WTC11 (cell line): ENCODE results near the gene COPB1. TPM values are rescaled to one million over a fixed set of nuclear protein-coding genes. Genes with fewer than 3 reads are reported as not detected.

Experiments used
- ATF1 ChIP-seq: sonication (generic); formaldehyde crosslinking; IDR thresholded peaks from 2 replicates; pipeline ENCODE4 v1.8.1; 2023; ENCODE audit warnings: mild to moderate bottlenecking, moderate library complexity, missing genetic modification reagents
- CDX4 ChIP-seq: fragments of 250-450 bp; sonication (Bioruptor Pico); IDR thresholded peaks from 2 replicates; pipeline ENCODE4 v1.9.0; 2021; ENCODE audit warnings: moderate library complexity, mild to moderate bottlenecking, inconsistent platforms, borderline replicate concordance
- CREB1 ChIP-seq: sonication (generic); formaldehyde crosslinking; IDR thresholded peaks from 2 replicates; pipeline ENCODE4 v1.8.0; 2023; ENCODE audit warnings: mild to moderate bottlenecking, missing genetic modification reagents
- ELF4 ChIP-seq: sonication (generic); formaldehyde crosslinking; IDR thresholded peaks from 2 replicates; pipeline ENCODE4 v1.8.1; 2022; ENCODE audit warnings: low read depth, mild to moderate bottlenecking, moderate library complexity, missing genetic modification reagents
- EMX1 ChIP-seq: fragments of 250-450 bp; sonication (Bioruptor Pico); IDR thresholded peaks from 2 replicates; pipeline ENCODE4 v1.8.0; 2021; ENCODE audit warnings: mild to moderate bottlenecking
- FOXJ3 ChIP-seq: sonication (generic); formaldehyde crosslinking; IDR thresholded peaks from 2 replicates; pipeline ENCODE4 v1.9.0; 2021; ENCODE audit warnings: missing genetic modification reagents, mild to moderate bottlenecking, borderline replicate concordance
- FOXK1 ChIP-seq: sonication (generic); formaldehyde crosslinking; IDR thresholded peaks from 2 replicates; pipeline ENCODE4 v1.8.0; 2022; ENCODE audit warnings: mild to moderate bottlenecking, moderate library complexity, missing genetic modification reagents
- GABPB1 ChIP-seq: sonication (generic); formaldehyde crosslinking; IDR thresholded peaks from 2 replicates; pipeline ENCODE4 v1.8.1; 2023; ENCODE audit warnings: mild to moderate bottlenecking, missing genetic modification reagents
- HMGA2 ChIP-seq: fragments of 250-450 bp; sonication (Bioruptor Pico); IDR thresholded peaks from 2 replicates; pipeline ENCODE4 v1.4.0; 2021; ENCODE audit warnings: mild to moderate bottlenecking, moderate library complexity
- MAX ChIP-seq: sonication (generic); formaldehyde crosslinking; IDR thresholded peaks from 2 replicates; pipeline ENCODE4 v1.8.0; 2022; ENCODE audit warnings: mild to moderate bottlenecking, missing genetic modification reagents
- MXD4 ChIP-seq: fragments of 250-450 bp; sonication (Bioruptor Pico); IDR thresholded peaks from 2 replicates; pipeline ENCODE4 v1.8.0; 2021; ENCODE audit warnings: mild to moderate bottlenecking, moderate library complexity, borderline replicate concordance
- MYBL2 ChIP-seq: sonication (generic); formaldehyde crosslinking; IDR thresholded peaks from 2 replicates; pipeline ENCODE4 v1.8.1; 2023; ENCODE audit warnings: mild to moderate bottlenecking, moderate library complexity, missing genetic modification reagents
- NFE2L1 ChIP-seq: sonication (generic); formaldehyde crosslinking; IDR thresholded peaks from 2 replicates; pipeline ENCODE4 v1.8.1; 2023; ENCODE audit warnings: missing genetic modification reagents
- NFYB ChIP-seq: sonication (generic); formaldehyde crosslinking; conservative IDR thresholded peaks from 2 replicates; pipeline ENCODE4 v1.8.0; 2022; ENCODE audit warnings: low read depth, missing genetic modification reagents
- NR1H2 ChIP-seq: sonication (generic); formaldehyde crosslinking; IDR thresholded peaks from 2 replicates; pipeline ENCODE4 v1.9.0; 2021; ENCODE audit warnings: mild to moderate bottlenecking, moderate library complexity, missing genetic modification reagents
- OVOL2 ChIP-seq: fragments of 250-450 bp; sonication (Bioruptor Pico); IDR thresholded peaks from 2 replicates; pipeline ENCODE4 v1.9.0; 2021; ENCODE audit warnings: mild to moderate bottlenecking, borderline replicate concordance
- RORB ChIP-seq: fragments of 250-450 bp; sonication (Bioruptor Pico); IDR thresholded peaks from 2 replicates; pipeline ENCODE4 v1.9.0; 2021; ENCODE audit warnings: mild to moderate bottlenecking
- SP1 ChIP-seq: sonication (generic); formaldehyde crosslinking; conservative IDR thresholded peaks from 2 replicates; pipeline ENCODE4 v1.8.1; 2022; ENCODE audit warnings: missing genetic modification reagents
- TP53 ChIP-seq: sonication (generic); formaldehyde crosslinking; IDR thresholded peaks from 2 replicates; pipeline ENCODE4 v1.8.1; 2023; ENCODE audit warnings: mild to moderate bottlenecking, missing genetic modification reagents
- ZNF121 ChIP-seq: sonication (generic); formaldehyde crosslinking; IDR thresholded peaks from 2 replicates; pipeline ENCODE4 v1.8.0; 2023; ENCODE audit warnings: missing genetic modification reagents
- ZNF263 ChIP-seq: sonication (generic); formaldehyde crosslinking; IDR thresholded peaks from 2 replicates; pipeline ENCODE4 v1.8.1; 2022; ENCODE audit warnings: low read depth, mild to moderate bottlenecking, moderate library complexity, missing genetic modification reagents
- ZNF423 ChIP-seq: fragments of 250-450 bp; sonication (Bioruptor Pico); IDR thresholded peaks from 2 replicates; pipeline ENCODE4 v2.1.2; 2022; ENCODE audit warnings: mild to moderate bottlenecking, moderate library complexity
- total RNA-seq: library from RNA; stranded (reverse); gene quantifications from 3 replicates; pipeline ENCODE4 v1.2.3, GENCODE V29; 2021
- TF ChIP-seq, protein P1 (sequence below): sonication (generic); formaldehyde crosslinking; conservative IDR thresholded peaks from 2 replicates; pipeline ENCODE4 v1.8.1; 2023; ENCODE audit warnings: mild to moderate bottlenecking, low read depth, missing genetic modification reagents, moderate library complexity
- TF ChIP-seq, protein P2 (sequence below): fragments of 250-450 bp; sonication (Bioruptor Pico); IDR thresholded peaks from 2 replicates; pipeline ENCODE4 v1.9.0; 2021; ENCODE audit warnings: mild to moderate bottlenecking, borderline replicate concordance
- TF ChIP-seq, protein P3 (sequence below): sonication (generic); formaldehyde crosslinking; IDR thresholded peaks from 2 replicates; pipeline ENCODE4 v1.8.1; 2023; ENCODE audit warnings: mild to moderate bottlenecking, moderate library complexity, missing genetic modification reagents
- TF ChIP-seq, protein P4 (sequence below): sonication (generic); formaldehyde crosslinking; IDR thresholded peaks from 2 replicates; pipeline ENCODE4 v1.8.0; 2023; ENCODE audit warnings: missing genetic modification reagents
- TF ChIP-seq, protein P5 (sequence below): sonication (generic); formaldehyde crosslinking; IDR thresholded peaks from 2 replicates; pipeline ENCODE4 v1.8.1; 2023; ENCODE audit warnings: mild to moderate bottlenecking, missing genetic modification reagents

The COPB1 gene
- total RNA-seq, 1 experiment from 2014 or later = 76.3 TPM

DNA sequence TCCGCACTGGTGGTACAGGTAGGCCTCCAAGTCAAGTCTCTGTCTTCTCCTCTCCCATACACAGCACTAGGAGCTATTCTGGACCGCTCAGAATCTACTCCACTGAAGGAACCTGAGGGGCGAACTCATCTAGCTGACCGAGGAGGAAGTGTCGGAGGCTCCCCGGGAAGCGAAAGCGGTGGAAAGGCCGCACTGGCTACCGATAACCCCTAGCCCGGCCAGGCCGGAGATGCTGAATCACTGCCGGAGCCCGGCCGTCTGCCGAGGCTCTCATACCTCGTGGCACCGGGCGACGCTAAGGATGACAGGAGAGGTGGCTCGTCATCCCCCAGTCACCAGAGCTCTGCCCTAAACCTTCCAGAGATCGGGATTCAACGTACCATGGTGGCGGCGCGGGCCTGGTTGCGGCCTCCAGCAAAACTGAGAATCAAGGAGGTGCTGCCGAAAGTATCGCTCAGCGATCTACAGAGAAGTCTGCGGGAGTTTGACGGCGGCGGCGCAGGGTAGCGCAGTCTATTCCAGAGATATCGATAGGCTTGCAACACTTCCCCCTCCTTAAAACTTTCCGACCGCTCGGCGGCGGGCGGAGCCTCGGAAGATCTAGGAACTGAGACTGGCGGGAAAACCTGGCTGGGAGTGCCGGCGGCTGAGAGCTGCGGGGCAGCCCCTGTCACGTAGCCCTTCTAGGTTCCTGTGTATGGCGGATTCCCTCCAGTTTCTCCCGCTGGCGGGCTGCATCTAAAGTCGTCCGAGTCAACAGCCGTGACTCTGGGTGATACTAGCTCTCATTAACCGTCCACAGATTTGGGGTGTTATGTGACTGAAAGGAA lies 20.5 kb upstream of the COPB1 start, which contains the start of gene PSMA1 (continued):
- TF ChIP-seq EMX1 (CRISPR knock-in tag) = no peak
- TF ChIP-seq NFE2L1 = peak; percentile 87
- no peak for TF ChIP-seq OVOL2 (CRISPR knock-in tag)
- TF ChIP-seq, protein P1, sequence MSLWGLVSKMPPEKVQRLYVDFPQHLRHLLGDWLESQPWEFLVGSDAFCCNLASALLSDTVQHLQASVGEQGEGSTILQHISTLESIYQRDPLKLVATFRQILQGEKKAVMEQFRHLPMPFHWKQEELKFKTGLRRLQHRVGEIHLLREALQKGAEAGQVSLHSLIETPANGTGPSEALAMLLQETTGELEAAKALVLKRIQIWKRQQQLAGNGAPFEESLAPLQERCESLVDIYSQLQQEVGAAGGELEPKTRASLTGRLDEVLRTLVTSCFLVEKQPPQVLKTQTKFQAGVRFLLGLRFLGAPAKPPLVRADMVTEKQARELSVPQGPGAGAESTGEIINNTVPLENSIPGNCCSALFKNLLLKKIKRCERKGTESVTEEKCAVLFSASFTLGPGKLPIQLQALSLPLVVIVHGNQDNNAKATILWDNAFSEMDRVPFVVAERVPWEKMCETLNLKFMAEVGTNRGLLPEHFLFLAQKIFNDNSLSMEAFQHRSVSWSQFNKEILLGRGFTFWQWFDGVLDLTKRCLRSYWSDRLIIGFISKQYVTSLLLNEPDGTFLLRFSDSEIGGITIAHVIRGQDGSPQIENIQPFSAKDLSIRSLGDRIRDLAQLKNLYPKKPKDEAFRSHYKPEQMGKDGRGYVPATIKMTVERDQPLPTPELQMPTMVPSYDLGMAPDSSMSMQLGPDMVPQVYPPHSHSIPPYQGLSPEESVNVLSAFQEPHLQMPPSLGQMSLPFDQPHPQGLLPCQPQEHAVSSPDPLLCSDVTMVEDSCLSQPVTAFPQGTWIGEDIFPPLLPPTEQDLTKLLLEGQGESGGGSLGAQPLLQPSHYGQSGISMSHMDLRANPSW = no peak
- no peak for TF ChIP-seq ZNF121 (CRISPR knock-in tag)
- TF ChIP-seq FOXJ3 (CRISPR knock-in tag) = no peak
- TF ChIP-seq FOXK1 (CRISPR knock-in tag) = peak; percentile 72; the same call in 1 of the 2 replicates
- TF ChIP-seq, protein P2, sequence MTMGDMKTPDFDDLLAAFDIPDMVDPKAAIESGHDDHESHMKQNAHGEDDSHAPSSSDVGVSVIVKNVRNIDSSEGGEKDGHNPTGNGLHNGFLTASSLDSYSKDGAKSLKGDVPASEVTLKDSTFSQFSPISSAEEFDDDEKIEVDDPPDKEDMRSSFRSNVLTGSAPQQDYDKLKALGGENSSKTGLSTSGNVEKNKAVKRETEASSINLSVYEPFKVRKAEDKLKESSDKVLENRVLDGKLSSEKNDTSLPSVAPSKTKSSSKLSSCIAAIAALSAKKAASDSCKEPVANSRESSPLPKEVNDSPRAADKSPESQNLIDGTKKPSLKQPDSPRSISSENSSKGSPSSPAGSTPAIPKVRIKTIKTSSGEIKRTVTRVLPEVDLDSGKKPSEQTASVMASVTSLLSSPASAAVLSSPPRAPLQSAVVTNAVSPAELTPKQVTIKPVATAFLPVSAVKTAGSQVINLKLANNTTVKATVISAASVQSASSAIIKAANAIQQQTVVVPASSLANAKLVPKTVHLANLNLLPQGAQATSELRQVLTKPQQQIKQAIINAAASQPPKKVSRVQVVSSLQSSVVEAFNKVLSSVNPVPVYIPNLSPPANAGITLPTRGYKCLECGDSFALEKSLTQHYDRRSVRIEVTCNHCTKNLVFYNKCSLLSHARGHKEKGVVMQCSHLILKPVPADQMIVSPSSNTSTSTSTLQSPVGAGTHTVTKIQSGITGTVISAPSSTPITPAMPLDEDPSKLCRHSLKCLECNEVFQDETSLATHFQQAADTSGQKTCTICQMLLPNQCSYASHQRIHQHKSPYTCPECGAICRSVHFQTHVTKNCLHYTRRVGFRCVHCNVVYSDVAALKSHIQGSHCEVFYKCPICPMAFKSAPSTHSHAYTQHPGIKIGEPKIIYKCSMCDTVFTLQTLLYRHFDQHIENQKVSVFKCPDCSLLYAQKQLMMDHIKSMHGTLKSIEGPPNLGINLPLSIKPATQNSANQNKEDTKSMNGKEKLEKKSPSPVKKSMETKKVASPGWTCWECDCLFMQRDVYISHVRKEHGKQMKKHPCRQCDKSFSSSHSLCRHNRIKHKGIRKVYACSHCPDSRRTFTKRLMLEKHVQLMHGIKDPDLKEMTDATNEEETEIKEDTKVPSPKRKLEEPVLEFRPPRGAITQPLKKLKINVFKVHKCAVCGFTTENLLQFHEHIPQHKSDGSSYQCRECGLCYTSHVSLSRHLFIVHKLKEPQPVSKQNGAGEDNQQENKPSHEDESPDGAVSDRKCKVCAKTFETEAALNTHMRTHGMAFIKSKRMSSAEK (CRISPR knock-in tag) = no peak
- TF ChIP-seq, protein P3, sequence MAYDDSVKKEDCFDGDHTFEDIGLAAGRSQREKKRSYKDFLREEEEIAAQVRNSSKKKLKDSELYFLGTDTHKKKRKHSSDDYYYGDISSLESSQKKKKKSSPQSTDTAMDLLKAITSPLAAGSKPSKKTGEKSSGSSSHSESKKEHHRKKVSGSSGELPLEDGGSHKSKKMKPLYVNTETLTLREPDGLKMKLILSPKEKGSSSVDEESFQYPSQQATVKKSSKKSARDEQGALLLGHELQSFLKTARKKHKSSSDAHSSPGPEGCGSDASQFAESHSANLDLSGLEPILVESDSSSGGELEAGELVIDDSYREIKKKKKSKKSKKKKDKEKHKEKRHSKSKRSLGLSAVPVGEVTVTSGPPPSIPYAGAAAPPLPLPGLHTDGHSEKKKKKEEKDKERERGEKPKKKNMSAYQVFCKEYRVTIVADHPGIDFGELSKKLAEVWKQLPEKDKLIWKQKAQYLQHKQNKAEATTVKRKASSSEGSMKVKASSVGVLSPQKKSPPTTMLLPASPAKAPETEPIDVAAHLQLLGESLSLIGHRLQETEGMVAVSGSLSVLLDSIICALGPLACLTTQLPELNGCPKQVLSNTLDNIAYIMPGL = peak; percentile 78
- TF ChIP-seq CDX4 (CRISPR knock-in tag) = no peak
- peak; percentile 88 for TF ChIP-seq MAX
- 0 out of 2 replicates have a peak, but pooled peaks have one; percentile 45 for TF ChIP-seq CREB1 (CRISPR knock-in tag)
- TF ChIP-seq RORB (CRISPR knock-in tag) = no peak
- TF ChIP-seq NFYB = no peak
- TF ChIP-seq HMGA2 (CRISPR knock-in tag) = no peak
- peak; percentile 60 for TF ChIP-seq GABPB1
- TF ChIP-seq ZNF423 (CRISPR knock-in tag) = no peak
- TF ChIP-seq ELF4 (CRISPR knock-in tag) = peak; percentile 37; the same call in 1 of the 2 replicates
- TF ChIP-seq TP53 (CRISPR knock-in tag) = no peak
- no peak for TF ChIP-seq ATF1 (CRISPR knock-in tag)
- TF ChIP-seq SP1 = peak; percentile 88
- no peak for TF ChIP-seq NR1H2 (CRISPR knock-in tag)
- TF ChIP-seq, protein P4, sequence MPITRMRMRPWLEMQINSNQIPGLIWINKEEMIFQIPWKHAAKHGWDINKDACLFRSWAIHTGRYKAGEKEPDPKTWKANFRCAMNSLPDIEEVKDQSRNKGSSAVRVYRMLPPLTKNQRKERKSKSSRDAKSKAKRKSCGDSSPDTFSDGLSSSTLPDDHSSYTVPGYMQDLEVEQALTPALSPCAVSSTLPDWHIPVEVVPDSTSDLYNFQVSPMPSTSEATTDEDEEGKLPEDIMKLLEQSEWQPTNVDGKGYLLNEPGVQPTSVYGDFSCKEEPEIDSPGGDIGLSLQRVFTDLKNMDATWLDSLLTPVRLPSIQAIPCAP (CRISPR knock-in tag) = 0 out of 2 replicates have a peak, but pooled peaks have one; percentile 7
- peak; percentile 82 for TF ChIP-seq MYBL2
- TF ChIP-seq, protein P5, sequence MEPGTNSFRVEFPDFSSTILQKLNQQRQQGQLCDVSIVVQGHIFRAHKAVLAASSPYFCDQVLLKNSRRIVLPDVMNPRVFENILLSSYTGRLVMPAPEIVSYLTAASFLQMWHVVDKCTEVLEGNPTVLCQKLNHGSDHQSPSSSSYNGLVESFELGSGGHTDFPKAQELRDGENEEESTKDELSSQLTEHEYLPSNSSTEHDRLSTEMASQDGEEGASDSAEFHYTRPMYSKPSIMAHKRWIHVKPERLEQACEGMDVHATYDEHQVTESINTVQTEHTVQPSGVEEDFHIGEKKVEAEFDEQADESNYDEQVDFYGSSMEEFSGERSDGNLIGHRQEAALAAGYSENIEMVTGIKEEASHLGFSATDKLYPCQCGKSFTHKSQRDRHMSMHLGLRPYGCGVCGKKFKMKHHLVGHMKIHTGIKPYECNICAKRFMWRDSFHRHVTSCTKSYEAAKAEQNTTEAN (CRISPR knock-in tag) = peak; percentile 85; the same call in 1 of the 2 replicates
- no peak for TF ChIP-seq MXD4
- TF ChIP-seq ZNF263 (CRISPR knock-in tag) = no peak
